ENCODE results near the gene SIGLEC12.

DNA sequence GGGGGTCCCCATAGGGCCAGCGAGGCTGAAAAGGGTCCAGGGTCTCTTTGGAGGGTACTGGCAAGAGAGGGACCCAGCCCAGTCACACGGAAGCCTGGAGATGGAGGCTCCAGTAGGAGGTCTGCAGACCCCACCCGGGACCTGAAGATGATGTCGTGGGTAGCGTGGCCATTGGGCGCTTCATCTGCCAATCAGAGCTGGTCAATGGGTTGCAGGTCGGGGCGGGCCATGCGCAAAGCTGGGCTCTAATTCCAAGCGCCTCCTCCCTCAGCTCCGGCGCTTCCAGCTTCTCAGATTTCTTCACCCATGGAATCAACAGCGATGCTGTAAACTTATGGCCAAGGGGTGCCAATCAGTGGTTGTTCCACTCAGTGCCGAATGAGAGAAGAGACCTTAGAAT lies 10.9 kb downstream of the SIGLEC12 start:
- no peak for TF ChIP-seq EZH2 (IDR thresholded peaks at IDR 0.05; ENCODE audit: low read length)
- TF ChIP-seq, protein P1, sequence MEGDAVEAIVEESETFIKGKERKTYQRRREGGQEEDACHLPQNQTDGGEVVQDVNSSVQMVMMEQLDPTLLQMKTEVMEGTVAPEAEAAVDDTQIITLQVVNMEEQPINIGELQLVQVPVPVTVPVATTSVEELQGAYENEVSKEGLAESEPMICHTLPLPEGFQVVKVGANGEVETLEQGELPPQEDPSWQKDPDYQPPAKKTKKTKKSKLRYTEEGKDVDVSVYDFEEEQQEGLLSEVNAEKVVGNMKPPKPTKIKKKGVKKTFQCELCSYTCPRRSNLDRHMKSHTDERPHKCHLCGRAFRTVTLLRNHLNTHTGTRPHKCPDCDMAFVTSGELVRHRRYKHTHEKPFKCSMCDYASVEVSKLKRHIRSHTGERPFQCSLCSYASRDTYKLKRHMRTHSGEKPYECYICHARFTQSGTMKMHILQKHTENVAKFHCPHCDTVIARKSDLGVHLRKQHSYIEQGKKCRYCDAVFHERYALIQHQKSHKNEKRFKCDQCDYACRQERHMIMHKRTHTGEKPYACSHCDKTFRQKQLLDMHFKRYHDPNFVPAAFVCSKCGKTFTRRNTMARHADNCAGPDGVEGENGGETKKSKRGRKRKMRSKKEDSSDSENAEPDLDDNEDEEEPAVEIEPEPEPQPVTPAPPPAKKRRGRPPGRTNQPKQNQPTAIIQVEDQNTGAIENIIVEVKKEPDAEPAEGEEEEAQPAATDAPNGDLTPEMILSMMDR (optimal IDR thresholded peaks at IDR 0.05 in 1 of 3, IDR thresholded peaks at IDR 0.05 in 1 of 3, conservative IDR thresholded peaks at IDR 0.05 in 1 of 3; ENCODE audit: extremely low read depth in 1 of 3, insufficient read depth in 2 of 3, low read length in 3 of 3) = no peak

All from keratinocyte (primary cell).